Measurements from ENCODE around the gene USP3.

Gene USP3

GRCh38 chr15:63544258-63545026 is 40.0 kb downstream of the USP3 start:
- no peak for DNase-seq (ENCODE audit: low spot score)

GRCh38 chr15:63545520-63545919 is 41.1 kb downstream of the USP3 start:
- DNase-seq (ENCODE audit: low spot score) = no peak

- no peak for DNase-seq (ENCODE audit: low spot score)
These were observed 47.0 kb downstream of the USP3 start for GRCh38 chr15:63551400-63551799.

GRCh38 chr15:63553388-63553791 is 49.0 kb downstream of the USP3 start:
- peak; percentile 58 for DNase-seq (ENCODE audit: low spot score)

GRCh38 chr15:63554337-63554927 is 50.0 kb downstream of the USP3 start:
- DNase-seq (ENCODE audit: low spot score) = no peak

GRCh38 chr15:63555507-63555906 is 51.1 kb downstream of the USP3 start:
- no peak for DNase-seq (ENCODE audit: low spot score)

GRCh38 chr15:63556246-63556645 is 51.9 kb downstream of the USP3 start:
- DNase-seq (ENCODE audit: low spot score) = no peak

- no peak for DNase-seq (ENCODE audit: low spot score)
These were observed 52.3 kb downstream of the USP3 start for GRCh38 chr15:63556736-63557135.

GRCh38 chr15:63559753-63560152 is 55.4 kb downstream of the USP3 start:
- no peak for DNase-seq (ENCODE audit: low spot score)

- DNase-seq (ENCODE audit: low spot score) = no peak
These were observed 56.5 kb downstream of the USP3 start for GRCh38 chr15:63560741-63561448.

GRCh38 chr15:63564093-63564492 is 59.7 kb downstream of the USP3 start:
- DNase-seq (ENCODE audit: low spot score) = no peak

- no peak for DNase-seq (ENCODE audit: low spot score)
These were observed 61.3 kb downstream of the USP3 start for GRCh38 chr15:63565536-63566186.

- DNase-seq (ENCODE audit: low spot score) = no peak
These were observed 68.5 kb downstream of the USP3 start for GRCh38 chr15:63572749-63573464.

GRCh38 chr15:63573533-63573932 is 69.1 kb downstream of the USP3 start:
- DNase-seq (ENCODE audit: low spot score) = no peak

GRCh38 chr15:63575312-63575711 is 70.9 kb downstream of the USP3 start:
- no peak for DNase-seq (ENCODE audit: low spot score)

GRCh38 chr15:63576441-63576840 is 72.0 kb downstream of the USP3 start:
- DNase-seq (ENCODE audit: low spot score) = no peak

GRCh38 chr15:63582179-63582578 is 77.8 kb downstream of the USP3 start:
- no peak for DNase-seq (ENCODE audit: low spot score)

GRCh38 chr15:63582718-63583426 is 78.5 kb downstream of the USP3 start:
- no peak for DNase-seq (ENCODE audit: low spot score)

- no peak for DNase-seq (ENCODE audit: low spot score)
These were observed 82.4 kb downstream of the USP3 start for GRCh38 chr15:63586790-63587189.

- no peak for DNase-seq (ENCODE audit: low spot score)
These were observed 83.1 kb downstream of the USP3 start for GRCh38 chr15:63587527-63587926.

- no peak for DNase-seq (ENCODE audit: low spot score)
These were observed 84.4 kb downstream of the USP3 start for GRCh38 chr15:63588826-63589225.

Data from SW480 (cell line).